ENCODE results near the gene SYNE2. TPM values are rescaled to one million over a fixed set of nuclear protein-coding genes. Genes with fewer than 3 reads are reported as not detected.
A peak's percentile ranks its signal among the peaks of the same experiment; 100 is the strongest.
"Not testable (repeated sequence)": the region's sequence is repeated elsewhere in the genome, so short reads cannot be mapped to it uniquely, and the experiment has no call there.

The SYNE2 gene
- total RNA-seq, 1 donor = 13.4 TPM

- H3K4me3 ChIP-seq (ENCODE audit: low read depth, low read length) = no peak overlapping the region
- no peak for DNase-seq (ENCODE audit: low read depth)
- no peak for TF ChIP-seq CTCF (IDR thresholded peaks at IDR 0.05; ENCODE audit: insufficient read depth, low read depth, low read length)
Measured at GRCh38 chr14:64178814-64179213, 326.0 kb downstream of the SYNE2 start.

GRCh38 chr14:64182908-64183307, 330.1 kb downstream of the SYNE2 start:
- not testable (repeated sequence) for DNase-seq (ENCODE audit: low read depth); H3K4me3 ChIP-seq (ENCODE audit: low read depth, low read length)

GRCh38 chr14:64184103-64184729, 331.4 kb downstream of the SYNE2 start:
- TF ChIP-seq CTCF (IDR thresholded peaks at IDR 0.05; ENCODE audit: insufficient read depth, low read depth, low read length) = no peak
- no peak overlapping the region for H3K4me3 ChIP-seq (ENCODE audit: low read depth, low read length)
- no peak for DNase-seq (ENCODE audit: low read depth)

- no peak for TF ChIP-seq CTCF (IDR thresholded peaks at IDR 0.05; ENCODE audit: insufficient read depth, low read depth, low read length)
- H3K4me3 ChIP-seq (ENCODE audit: low read depth, low read length) = no peak overlapping the region
- no peak for DNase-seq (ENCODE audit: low read depth)
Measured at GRCh38 chr14:64185184-64185583, 332.4 kb downstream of the SYNE2 start.

GRCh38 chr14:64186231-64187129, 333.7 kb downstream of the SYNE2 start:
- H3K4me3 ChIP-seq (ENCODE audit: low read depth, low read length) = no peak overlapping the region
- TF ChIP-seq CTCF (IDR thresholded peaks at IDR 0.05; ENCODE audit: insufficient read depth, low read depth, low read length) = no peak
- no peak for DNase-seq (ENCODE audit: low read depth)

- no peak overlapping the region for H3K4me3 ChIP-seq (ENCODE audit: low read depth, low read length)
- no peak for TF ChIP-seq CTCF (IDR thresholded peaks at IDR 0.05; ENCODE audit: insufficient read depth, low read depth, low read length)
- DNase-seq (ENCODE audit: low read depth) = peak; percentile 41
Measured at GRCh38 chr14:64187331-64187730, 334.5 kb downstream of the SYNE2 start.

- DNase-seq (ENCODE audit: low read depth) = no peak
Measured at GRCh38 chr14:64190974-64191502, 338.2 kb downstream of the SYNE2 start.

More at GRCh38 chr14:64190974-64191502, 338.2 kb downstream of the SYNE2 start:
- no peak overlapping the region for H3K4me3 ChIP-seq (ENCODE audit: low read depth, low read length)
- TF ChIP-seq CTCF (IDR thresholded peaks at IDR 0.05; ENCODE audit: insufficient read depth, low read depth, low read length) = no peak
